GM18951 (cell line): Measurements from ENCODE around the gene CTTNBP2NL.
"Not testable (repeated sequence)": the region's sequence is repeated elsewhere in the genome, so short reads cannot be mapped to it uniquely, and the experiment has no call there.

Source experiments
- POLR2A ChIP-seq: IDR thresholded peaks from 4 replicates; pipeline ENCODE4 v1.6.1; 2011; ENCODE audit warnings: mild to moderate bottlenecking; ENCODE audit not compliant: insufficient read length, insufficient read depth; ENCODE audit errors: extremely low read depth
- in situ Hi-C: fragments of 300-500 bp; cut with MboI; formaldehyde crosslinking; loops from one replicate; pipeline ENCODE4 v1.12.0; 2022; ENCODE audit warnings: low sequenced_read_pairs, mixed read lengths, inconsistent platforms; ENCODE audit not compliant: unreplicated experiment

The CTTNBP2NL gene

DNA sequence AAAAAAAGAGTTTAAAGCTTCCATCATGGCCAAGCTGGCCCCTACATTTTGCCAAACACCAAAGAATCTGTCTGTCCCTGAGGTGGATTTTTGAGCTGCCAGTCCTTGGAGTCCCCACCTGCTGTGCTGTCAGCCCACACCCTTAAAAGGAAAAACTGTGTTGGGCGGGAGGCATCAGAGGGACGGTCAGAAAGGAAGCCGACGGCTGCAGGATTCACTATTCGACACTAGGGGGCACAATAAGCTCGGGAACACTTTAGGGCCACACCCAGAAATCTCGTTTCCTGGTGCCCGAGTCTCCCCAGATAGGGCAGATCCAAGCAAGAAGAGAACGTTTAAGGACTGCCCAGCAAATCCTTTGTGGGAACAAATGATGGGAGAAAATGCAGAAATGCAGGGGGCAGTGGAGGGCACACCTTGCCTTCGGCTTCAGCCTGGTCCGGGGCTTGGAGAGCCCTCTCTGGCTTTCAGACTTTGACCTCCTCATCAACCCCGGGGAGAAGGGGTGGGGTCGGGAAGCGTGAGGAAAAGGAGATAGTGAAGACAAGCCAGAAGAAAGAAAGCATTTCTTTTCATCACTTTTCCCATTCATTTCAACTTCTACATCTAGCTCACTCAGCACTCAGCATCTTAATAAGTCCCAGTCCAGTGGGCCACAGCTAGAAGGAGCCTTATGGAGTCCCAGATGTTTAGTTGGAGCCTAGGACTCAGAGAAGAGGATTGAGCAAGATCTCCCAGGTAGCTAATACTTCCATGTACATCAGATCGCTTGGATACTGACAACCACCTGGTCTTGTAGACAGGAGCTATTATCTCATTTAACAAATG, 5.0 kb upstream of the CTTNBP2NL start:
- in situ Hi-C loops, result loop anchor here (5.0 to 25.0 kb wide), 4 partner anchors 74 to 421 kb away; partner anchors contain the start of genes CAPZA1 and ST7L
- TF ChIP-seq POLR2A, result no peak

GRCh38 chr1:112391603-112391940, 4.4 kb upstream of the CTTNBP2NL start:
- TF ChIP-seq POLR2A, result no peak
- in situ Hi-C loops, result loop anchor here (5.0 to 25.0 kb wide), 4 partner anchors 73 to 421 kb away; partner anchors contain the start of genes CAPZA1 and ST7L

DNA sequence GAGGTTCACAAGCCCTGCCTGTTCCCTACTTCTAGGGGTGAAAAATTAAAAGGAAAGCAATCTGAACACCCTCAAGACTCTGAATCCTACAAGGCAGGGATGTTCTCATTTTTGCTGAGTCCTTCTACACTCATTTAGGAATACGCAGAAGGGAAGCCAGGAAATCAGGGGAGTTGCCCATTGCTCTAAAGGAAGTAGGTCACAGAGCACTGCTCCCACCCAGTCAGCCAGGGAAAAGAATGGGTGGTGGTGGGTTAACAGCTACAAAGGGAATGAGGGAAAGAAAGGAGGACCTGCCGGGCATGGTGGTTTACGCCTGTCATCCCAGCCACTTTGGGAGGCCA, 2.4 kb upstream of the CTTNBP2NL start:
- TF ChIP-seq POLR2A, result no peak
- in situ Hi-C loops, result loop anchor here (5.0 to 25.0 kb wide), 4 partner anchors 71 to 419 kb away; partner anchors contain the start of genes CAPZA1 and ST7L

- in situ Hi-C loops, result loop anchor here (5.0 to 25.0 kb wide), 4 partner anchors 70 to 418 kb away; partner anchors contain the start of genes CAPZA1 and ST7L
- TF ChIP-seq POLR2A, result no peak
Observed at GRCh38 chr1:112394743-112395062, 1.3 kb upstream of the CTTNBP2NL start.

GRCh38 chr1:112395256-112395820, 676 bp upstream of the CTTNBP2NL start:
- in situ Hi-C loops, result loop anchor here (10.0 to 25.0 kb wide), 3 partner anchors 69 to 417 kb away; partner anchors contain the start of genes CAPZA1 and ST7L
- TF ChIP-seq POLR2A, result no peak

DNA sequence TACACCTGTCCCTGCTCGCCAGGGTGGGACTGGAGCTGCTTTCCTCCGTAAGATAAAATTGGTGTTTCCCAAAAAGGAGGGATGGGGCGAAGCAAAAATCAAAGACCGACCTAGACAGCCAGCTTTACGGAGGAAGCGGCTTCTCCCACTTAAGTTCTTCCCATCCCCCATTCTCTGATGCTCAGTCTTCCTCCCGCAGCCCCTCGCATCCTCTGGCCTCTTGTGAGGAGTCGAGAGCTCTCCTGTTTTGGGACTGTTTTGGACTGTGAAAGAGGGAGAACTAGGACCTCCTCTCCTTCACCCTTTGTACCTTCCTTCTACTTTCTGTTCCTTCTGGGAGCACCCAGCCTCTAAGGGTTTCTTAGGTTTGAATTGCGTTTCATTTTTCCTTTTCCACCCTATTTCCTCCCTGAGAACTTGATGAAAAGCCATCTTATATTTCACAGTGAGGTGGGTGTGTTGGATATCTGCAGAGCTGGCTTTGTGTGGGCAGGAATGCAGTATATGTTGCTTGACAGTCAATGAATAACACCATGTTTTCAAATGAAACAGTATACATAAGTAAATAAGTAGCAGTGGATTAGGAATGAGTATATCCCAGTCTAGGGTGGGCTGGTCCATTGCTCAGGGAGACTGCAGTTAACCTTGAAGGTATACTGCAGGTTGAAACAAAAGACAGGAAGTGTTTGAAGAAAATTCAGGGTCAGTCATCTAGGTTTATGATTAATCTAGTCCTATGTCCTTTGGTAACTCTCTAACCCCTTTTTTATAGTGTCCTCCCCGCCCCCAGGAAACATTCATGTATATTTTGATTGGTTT, 848 bp downstream of the CTTNBP2NL start:
- in situ Hi-C loops, result loop anchor here (10.0 to 25.0 kb wide), 3 partner anchors 68 to 415 kb away; partner anchors contain the start of genes CAPZA1 and ST7L
- no peak for TF ChIP-seq POLR2A

DNA sequence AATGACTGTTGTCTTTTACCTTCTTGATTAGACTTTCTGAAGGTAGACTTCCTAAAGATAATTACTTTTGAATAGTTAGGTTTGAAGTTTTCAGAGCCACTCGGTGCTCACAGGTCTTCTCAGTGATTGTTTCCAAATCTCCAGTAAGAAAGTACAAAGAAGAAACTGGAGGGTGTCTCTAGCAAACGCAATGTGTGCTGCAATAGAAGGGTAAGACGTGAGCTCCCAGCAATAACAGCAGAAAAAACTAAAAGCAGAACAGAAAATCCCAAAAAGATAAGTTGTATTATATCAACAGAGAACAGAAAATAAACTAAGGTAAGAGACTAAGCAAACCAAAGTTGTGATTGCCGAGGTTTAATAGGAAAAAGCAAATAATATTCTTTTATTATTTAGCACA, 1.8 kb downstream of the CTTNBP2NL start:
- TF ChIP-seq POLR2A, result no peak
- in situ Hi-C loops, result loop anchor here (10.0 to 25.0 kb wide), 3 partner anchors 67 to 414 kb away; partner anchors contain the start of genes CAPZA1 and ST7L

- TF ChIP-seq POLR2A, result no peak
- in situ Hi-C loops, result loop anchor here (10.0 to 25.0 kb wide), 3 partner anchors 65 to 413 kb away; partner anchors contain the start of genes CAPZA1 and ST7L
Observed at GRCh38 chr1:112399456-112399855, 3.4 kb downstream of the CTTNBP2NL start.

DNA sequence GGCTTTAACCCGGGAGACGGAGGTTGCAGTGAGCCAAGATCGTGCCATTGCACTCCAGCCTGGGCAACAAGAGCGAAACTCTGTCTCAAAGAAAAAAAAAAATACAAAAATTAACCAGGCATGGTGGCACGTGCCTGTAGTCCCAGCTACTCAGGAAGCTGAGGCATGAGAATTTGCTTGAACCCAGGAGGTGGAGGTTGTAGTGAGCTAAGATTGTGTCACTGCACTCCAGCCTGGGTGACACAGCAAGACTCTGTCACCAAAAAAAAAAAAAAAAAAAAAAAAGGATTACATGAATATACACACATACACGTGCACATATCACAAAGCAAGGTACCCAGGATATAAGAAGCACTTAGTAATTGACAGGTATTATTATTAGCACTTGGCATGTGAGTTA, 4.7 kb downstream of the CTTNBP2NL start:
- in situ Hi-C loops, result not testable (repeated sequence)

- no peak for TF ChIP-seq POLR2A
- in situ Hi-C loops, result no loop called here
Observed at GRCh38 chr1:112402682-112403643, 6.9 kb downstream of the CTTNBP2NL start.

GRCh38 chr1:112406771-112407170, 10.8 kb downstream of the CTTNBP2NL start:
- in situ Hi-C loops, result no loop called here
- no peak for TF ChIP-seq POLR2A

GRCh38 chr1:112409414-112409813, 13.4 kb downstream of the CTTNBP2NL start:
- in situ Hi-C loops, result no loop called here
- no peak for TF ChIP-seq POLR2A
